Endodermal cell (in vitro differentiated cells): ENCODE results near the gene LRP2BP. TPM values are rescaled to one million over a fixed set of nuclear protein-coding genes. Genes with fewer than 3 reads are reported as not detected.

Experiments
- DNase-seq: peaks from one replicate; pipeline ENCODE4 v3.0.0-alpha.2; 2017
- H3K27ac ChIP-seq: 2 replicates; pipeline ENCODE4 v1.5.1; 2013; ENCODE audit warnings: mild to moderate bottlenecking, low read depth, low read length, moderate library complexity
- H3K27me3 ChIP-seq: 2 replicates; pipeline ENCODE4 v1.6.1; 2013; ENCODE audit warnings: mild to moderate bottlenecking, low read length, moderate library complexity; ENCODE audit not compliant: insufficient read depth, control insufficient read depth, poor library complexity, severe bottlenecking
- H3K36me3 ChIP-seq: 2 replicates; pipeline ENCODE4 v1.7.0; 2013; ENCODE audit warnings: mild to moderate bottlenecking, low read length, moderate library complexity; ENCODE audit not compliant: control insufficient read depth, insufficient read depth
- H3K4me1 ChIP-seq: one replicate; pipeline ENCODE4 v1.7.0; 2013; ENCODE audit warnings: low read length; ENCODE audit not compliant: control insufficient read depth, insufficient read depth
- H3K4me3 ChIP-seq: 2 replicates; pipeline ENCODE4 v1.5.1; 2013; ENCODE audit warnings: mild to moderate bottlenecking, low read length, moderate library complexity
- H3K9ac ChIP-seq: 2 replicates; pipeline ENCODE4 v1.6.1; 2013; ENCODE audit warnings: mild to moderate bottlenecking, low read length, moderate library complexity; ENCODE audit not compliant: poor library complexity, severe bottlenecking; ENCODE audit errors: extremely low read depth
- H3K9me3 ChIP-seq: 2 replicates; pipeline ENCODE4 v1.6.1; 2013; ENCODE audit warnings: mild to moderate bottlenecking, low read length, moderate library complexity; ENCODE audit not compliant: control insufficient read depth
- H3K27ac Mint-ChIP-seq: 2 replicates; pipeline ENCODE4 v1.8.0; 2020; ENCODE audit warnings: mixed read lengths
- H3K27me3 Mint-ChIP-seq: 2 replicates; pipeline ENCODE4 v1.8.0; 2021; ENCODE audit warnings: mild to moderate bottlenecking, mixed read lengths; ENCODE audit not compliant: insufficient read depth
- H3K36me3 Mint-ChIP-seq: 2 replicates; pipeline ENCODE4 v1.8.0; 2020; ENCODE audit warnings: low read depth, mixed read lengths
- H3K4me1 Mint-ChIP-seq: 2 replicates; pipeline ENCODE4 v1.8.0; 2020; ENCODE audit warnings: mixed read lengths
- H3K4me3 Mint-ChIP-seq: 2 replicates; pipeline ENCODE4 v1.8.0; 2020; ENCODE audit warnings: mild to moderate bottlenecking, moderate library complexity, mixed read lengths
- H3K9me3 Mint-ChIP-seq: 2 replicates; pipeline ENCODE4 v1.8.0; 2020; ENCODE audit warnings: mild to moderate bottlenecking, mixed read lengths
- CTCF ChIP-seq: fragments of 200-600 bp; sonication (generic); conservative IDR thresholded peaks from 2 replicates; pipeline ENCODE4 v1.5.0; 2021; ENCODE audit warnings: antibody characterized with exemption, mild to moderate bottlenecking
- WGBS, 2 experiments: methylation state at CpG; one replicate each; pipeline versions ENCODE4 v1.1.5 to v1.1.7; 2013; ENCODE audit warnings: missing lambda C conversion rate in 2 of 2, mixed read lengths in 1 of 2; ENCODE audit not compliant: insufficient coverage in 1 of 2, insufficient read length in 1 of 2; 5-methylcytosine and 5-hydroxymethylcytosine counted together
- total RNA-seq, 2 donors: library from RNA; stranded (reverse); fragmentation: NEBNext Ultra II Directional in 1 of 2; extraction: Animal tissue kit (Norgen Biotek cat#: 25700) in 1 of 2; gene quantifications; 2 replicates in 1 of 2; 3 replicates in 1 of 2; pipeline ENCODE4 v1.2.1, GENCODE V29; 2021

LRP2BP gene
- total RNA-seq, 2 donors from 2014 or later, result 0.15 TPM; not detected in 1

GRCh38 chr4:185404031-185404430 lies 8.3 kb upstream of the LRP2BP start:
- Histone ChIP-seq H3K27me3 (no peaks in the 10 kb centered on the region), H3K27ac (no peak overlapping the region), H3K9me3 (no peaks in the 10 kb centered on the region), H3K4me1 (no peaks in the 10 kb centered on the region), H3K4me3 (no peak overlapping the region), H3K36me3 (peaks cover 50% of the 10 kb centered on the region), H3K9ac (no peak overlapping the region)
- WGBS, 2 experiments, result 97 to 100% methylated on average over 4 of the region's 4 CpGs
- no peak for TF ChIP-seq CTCF
- H3K27ac Mint-ChIP-seq, result no peak overlapping the region
- no peak overlapping the region for H3K4me3 Mint-ChIP-seq
- H3K9me3 Mint-ChIP-seq, result no peaks in the 10 kb centered on the region
- H3K4me1 Mint-ChIP-seq, result no peaks in the 10 kb centered on the region
- H3K27me3 Mint-ChIP-seq, result no peaks in the 10 kb centered on the region
- no peak for DNase-seq
- peaks cover 59% of the 10 kb centered on the region for H3K36me3 Mint-ChIP-seq

DNA sequence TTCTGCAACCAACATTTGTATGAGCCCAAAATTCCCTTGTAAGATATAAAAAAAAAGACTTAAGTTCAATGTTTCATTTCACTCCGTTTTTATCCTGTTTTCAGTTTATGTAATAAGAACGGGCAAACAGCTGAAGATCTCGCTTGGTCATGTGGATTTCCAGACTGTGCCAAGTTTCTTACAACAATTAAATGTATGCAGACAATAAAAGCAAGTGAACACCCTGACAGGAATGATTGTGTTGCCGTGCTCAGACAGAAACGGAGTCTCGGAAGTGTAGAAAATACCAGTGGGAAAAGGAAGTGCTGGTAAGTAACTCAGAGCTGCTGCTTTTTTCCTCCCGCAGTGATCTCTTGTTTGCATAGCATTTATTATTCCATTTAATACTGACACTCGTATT lies 3.7 kb upstream of the LRP2BP start:
- peaks cover 11% of the 10 kb centered on the region for H3K27me3 Mint-ChIP-seq

GRCh38 chr4:185398618-185399017 lies 2.9 kb upstream of the LRP2BP start:
- 93% methylated on average over 2 of the region's 2 CpGs; no CpG with 5 or more reads in 1 of the 2 experiments for WGBS, 2 experiments
- H3K36me3 Mint-ChIP-seq, result peaks cover 28% of the 10 kb centered on the region
- H3K4me3 Mint-ChIP-seq, result no peak overlapping the region
- no peak for TF ChIP-seq CTCF
- Histone ChIP-seq H3K4me3 (no peak overlapping the region), H3K9me3 (no peaks in the 10 kb centered on the region), H3K4me1 (no peaks in the 10 kb centered on the region), H3K27ac (no peak overlapping the region), H3K36me3 (peaks cover 39% of the 10 kb centered on the region), H3K9ac (no peak overlapping the region), H3K27me3 (peaks cover 11% of the 10 kb centered on the region)
- no peak overlapping the region for H3K27ac Mint-ChIP-seq
- H3K4me1 Mint-ChIP-seq, result peaks cover 5% of the 10 kb centered on the region
- DNase-seq, result no peak
- peaks cover 11% of the 10 kb centered on the region for H3K27me3 Mint-ChIP-seq
- no peaks in the 10 kb centered on the region for H3K9me3 Mint-ChIP-seq

More for the DNA sequence above, 3.7 kb upstream of the LRP2BP start:
- no peak overlapping the region for H3K9ac ChIP-seq
- no peak overlapping the region for H3K27ac ChIP-seq
- Mint-ChIP-seq H3K4me3 (no peak overlapping the region), H3K36me3 (peaks cover 32% of the 10 kb centered on the region), H3K4me1 (peaks cover 5% of the 10 kb centered on the region), H3K27ac (no peak overlapping the region), H3K9me3 (no peaks in the 10 kb centered on the region)
- H3K4me3 ChIP-seq, result no peak overlapping the region
- 91 to 97% methylated on average over 5 to 8 of the region's 8 CpGs for WGBS, 2 experiments
- H3K9me3 ChIP-seq, result no peaks in the 10 kb centered on the region
- no peaks in the 10 kb centered on the region for H3K4me1 ChIP-seq
- TF ChIP-seq CTCF, result no peak
- H3K27me3 ChIP-seq, result peaks cover 11% of the 10 kb centered on the region
- H3K36me3 ChIP-seq, result peaks cover 40% of the 10 kb centered on the region
- DNase-seq, result no peak
